Peyer's patch (tissue), 4 donors: ENCODE measurements around the gene SLC45A3. TPM values are rescaled to one million over a fixed set of nuclear protein-coding genes. Genes with fewer than 3 reads are reported as not detected.

Experiments used
- DNase-seq, 3 donors: peaks; one replicate each; pipeline ENCODE4 v3.0.0-alpha.2; 2017 to 2019
- H3K27ac ChIP-seq, 4 donors: fragments of 200-600 bp; sonication (generic); one replicate each; pipeline ENCODE4 v1.5.1; 2016 to 2019
- H3K27me3 ChIP-seq, 2 donors: fragments of 200-600 bp; sonication (generic); one replicate each; pipeline ENCODE4 v1.5.1; 2019
- H3K36me3 ChIP-seq, 3 donors: fragments of 200-600 bp; sonication (generic); one replicate each; pipeline ENCODE4 v1.5.1; 2016 to 2019
- H3K4me1 ChIP-seq, 4 donors: fragments of 200-600 bp; sonication (generic); one replicate each; pipeline ENCODE4 v1.5.1; 2016 to 2019
- H3K4me3 ChIP-seq, 4 donors: fragments of 200-600 bp; sonication (generic); 1 replicate in 3 of 4; 2 replicates in 1 of 4; pipeline ENCODE4 v1.5.1; 2016 to 2019; ENCODE audit warnings: mild to moderate bottlenecking in 1 of 4
- H3K9me3 ChIP-seq, 4 donors: fragments of 200-600 bp; sonication (generic); one replicate each; pipeline ENCODE4 v1.5.1; 2016 to 2019; ENCODE audit warnings: mild to moderate bottlenecking in 1 of 4
- CTCF ChIP-seq, 6 experiments: fragments of 450-650 bp in 4 of 6; fragments of 200-600 bp in 2 of 6; sonication (generic) in 1 of 6; IDR thresholded peaks; one replicate each; pipeline ENCODE4 v1.5.1; 2017 to 2019; ENCODE audit warnings: antibody characterized with exemption in 6 of 6, mild to moderate bottlenecking in 3 of 6, moderate library complexity in 1 of 6
- POLR2A ChIP-seq, 2 donors: fragments of 450-650 bp; IDR thresholded peaks; one replicate each; pipeline ENCODE4 v1.5.1; 2017; ENCODE audit warnings: antibody characterized with exemption in 2 of 2, mild to moderate bottlenecking in 2 of 2, moderate library complexity in 2 of 2
- total RNA-seq, 4 donors: library from RNA; depleted of rRNA; stranded (reverse); fragments of >200 nt; gene quantifications; one replicate each; pipeline ENCODE4 v1.1.0, GENCODE V29; 2016

The SLC45A3 gene
- total RNA-seq, 4 donors from 2014 or later = 7.4 to 16.0 (median 11.2) TPM

- Histone ChIP-seq H3K27ac (no peak overlapping the region), H3K4me3 (no peak overlapping the region), H3K9me3 (no peaks in the 10 kb centered on the region), H3K36me3 (no peaks in the 10 kb centered on the region), H3K4me1 (no peaks in the 10 kb centered on the region), H3K27me3 (no peaks in the 10 kb centered on the region)
- DNase-seq = no peak
- no peak for TF ChIP-seq POLR2A (IDR thresholded peaks at IDR 0.05)
- TF ChIP-seq CTCF (IDR thresholded peaks at IDR 0.05) = no peak
These were observed 6.9 kb upstream of the SLC45A3 start for GRCh38 chr1:205687242-205687641.

DNA sequence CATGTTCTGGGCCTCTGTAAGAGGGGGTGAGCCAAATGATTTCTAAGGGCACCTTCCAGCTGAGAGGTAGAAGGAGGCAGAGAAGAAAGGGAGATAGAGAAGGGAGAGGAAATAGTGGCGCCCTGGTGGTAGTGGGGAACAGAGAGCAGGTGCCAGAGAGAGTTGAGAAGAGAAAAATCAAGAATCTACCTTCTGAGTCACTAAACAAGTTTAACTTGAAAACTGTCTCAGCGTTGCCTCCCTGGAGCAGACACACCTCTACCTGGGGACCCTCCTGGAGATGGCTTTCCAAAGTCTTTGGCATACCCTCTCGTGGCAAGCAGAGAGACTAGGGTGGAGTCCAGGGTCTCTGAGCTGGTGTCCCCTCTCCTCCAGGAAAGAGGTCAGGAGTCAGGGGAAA, 1.1 kb upstream of the SLC45A3 start:
- DNase-seq = no peak
- no peaks in the 10 kb centered on the region for H3K27me3 ChIP-seq
- H3K9me3 ChIP-seq = no peaks in the 10 kb centered on the region
- H3K27ac ChIP-seq = no peak overlapping the region
- H3K4me3 ChIP-seq = no peak overlapping the region
- no peaks in the 10 kb centered on the region for H3K36me3 ChIP-seq
- TF ChIP-seq CTCF (IDR thresholded peaks at IDR 0.05) = no peak
- TF ChIP-seq POLR2A (IDR thresholded peaks at IDR 0.05) = no peak
- peaks cover 0 to 32% (median 15%) of the 10 kb centered on the region in 4 donors for H3K4me1 ChIP-seq

GRCh38 chr1:205678286-205679111, 1.8 kb downstream of the SLC45A3 start:
- Histone ChIP-seq H3K27ac (peak overlapping the region; percentile 55 to 81 (median 73)), H3K4me1 (peaks cover 0 to 47% (median 15%) of the 10 kb centered on the region in 4 donors), H3K4me3 (peak overlapping the region; percentile 65 to 94 (median 78)), H3K36me3 (no peaks in the 10 kb centered on the region), H3K27me3 (no peaks in the 10 kb centered on the region), H3K9me3 (no peaks in the 10 kb centered on the region)
- TF ChIP-seq CTCF (IDR thresholded peaks at IDR 0.05) (no peak), POLR2A (IDR thresholded peaks at IDR 0.05) (no peak)
- DNase-seq = no peak

- no peaks in the 10 kb centered on the region for H3K36me3 ChIP-seq
- H3K27ac ChIP-seq = peak overlapping the region in 3 of 4 donors; percentile 1 to 74 (median 74)
- no peaks in the 10 kb centered on the region for H3K9me3 ChIP-seq
- DNase-seq = no peak
- no peak overlapping the region for H3K4me3 ChIP-seq
- no peak for TF ChIP-seq CTCF (IDR thresholded peaks at IDR 0.05)
- no peak for TF ChIP-seq POLR2A (IDR thresholded peaks at IDR 0.05)
- peaks cover 0 to 52% (median 15%) of the 10 kb centered on the region in 4 donors for H3K4me1 ChIP-seq
- no peaks in the 10 kb centered on the region for H3K27me3 ChIP-seq
These were observed 3.1 kb downstream of the SLC45A3 start for GRCh38 chr1:205677167-205677566.

DNA sequence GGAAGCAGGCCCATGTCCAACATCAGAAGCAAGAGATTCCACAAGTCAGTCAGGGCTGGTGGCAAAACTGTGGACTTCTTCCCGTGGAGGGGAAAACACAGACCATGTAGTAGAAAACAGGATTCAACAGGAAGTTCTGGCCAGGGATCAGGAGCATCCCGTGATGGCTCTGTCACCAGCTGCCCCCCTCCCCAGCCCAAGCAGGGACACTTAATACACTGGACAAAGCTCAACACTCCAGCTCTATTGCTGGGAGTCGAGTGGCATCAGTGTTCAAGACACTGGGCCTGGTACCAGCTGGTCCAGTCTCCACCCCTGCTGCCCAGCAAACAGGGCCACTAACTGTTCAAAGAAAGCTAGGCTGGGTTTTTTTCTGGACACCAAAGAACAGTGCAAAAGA, 3.7 kb downstream of the SLC45A3 start:
- Histone ChIP-seq H3K4me3 (no peak overlapping the region), H3K9me3 (no peaks in the 10 kb centered on the region), H3K36me3 (no peaks in the 10 kb centered on the region), H3K4me1 (peaks cover 0 to 52% (median 15%) of the 10 kb centered on the region in 4 donors), H3K27me3 (no peaks in the 10 kb centered on the region), H3K27ac (peak overlapping the region in 3 of 4 donors; percentile 1 to 74 (median 74))
- TF ChIP-seq POLR2A (IDR thresholded peaks at IDR 0.05) = no peak
- no peak for TF ChIP-seq CTCF (IDR thresholded peaks at IDR 0.05)
- DNase-seq = no peak
